Uterus (tissue), 4 donors: ENCODE measurements around the gene SPDEF. TPM values are rescaled to one million over a fixed set of nuclear protein-coding genes. Genes with fewer than 3 reads are reported as not detected.

ENCODE experiments used
- DNase-seq, 2 donors: peaks; one replicate each; pipeline ENCODE4 v3.0.0-alpha.2; 2019 to 2020
- H3K27ac ChIP-seq, 2 donors: fragments of 200-600 bp; sonication (generic); 1 replicate in 1 of 2; 2 replicates in 1 of 2; pipeline ENCODE4 v1.5.1; 2016 to 2018
- H3K27me3 ChIP-seq, 2 donors: fragments of 200-600 bp; sonication (generic); one replicate each; pipeline ENCODE4 v1.5.1; 2018 to 2019; ENCODE audit warnings: control low read depth in 1 of 2
- H3K36me3 ChIP-seq, 2 donors: fragments of 200-600 bp; sonication (generic); one replicate each; pipeline ENCODE4 v1.5.1; 2019; ENCODE audit warnings: control low read depth in 1 of 2
- H3K4me1 ChIP-seq, 2 donors: fragments of 200-600 bp; sonication (generic); one replicate each; pipeline ENCODE4 v1.5.1; 2018 to 2019; ENCODE audit warnings: control low read depth in 1 of 2
- H3K4me3 ChIP-seq, 2 donors: fragments of 200-600 bp; sonication (generic); 1 replicate in 1 of 2; 2 replicates in 1 of 2; pipeline ENCODE4 v1.5.1; 2018 to 2019; ENCODE audit warnings: mild to moderate bottlenecking in 1 of 2
- H3K9me3 ChIP-seq, 2 donors: fragments of 200-600 bp; sonication (generic); one replicate each; pipeline ENCODE4 v1.5.1; 2019; ENCODE audit warnings: control low read depth in 1 of 2
- CTCF ChIP-seq, 4 experiments: fragments of 200-600 bp in 2 of 4; fragments of 450-650 bp in 2 of 4; sonication (generic) in 2 of 4; IDR thresholded peaks; one replicate each; pipeline ENCODE4 v1.5.1; 2016 to 2019; ENCODE audit warnings: antibody characterized with exemption in 4 of 4, mild to moderate bottlenecking in 2 of 4, moderate library complexity in 1 of 4
- POLR2A ChIP-seq, 2 donors: fragments of 450-650 bp; IDR thresholded peaks; one replicate each; pipeline ENCODE4 v1.6.1; 2016; ENCODE audit warnings: antibody characterized with exemption in 2 of 2, mild to moderate bottlenecking in 1 of 2, moderate library complexity in 1 of 2
- intact Hi-C: fragments of 100-400 bp; cut with DNase I; formaldehyde crosslinking; loops from one replicate; pipeline ENCODE4 v1.15.1; 2023; ENCODE audit warnings: low total_unique reads
- total RNA-seq, 4 donors: library from RNA; depleted of rRNA in 3 of 4; stranded (reverse); fragments of >200 nt in 3 of 4; gene quantifications; one replicate each; pipeline versions ENCODE4 v1.1.0 to v1.2.4, GENCODE V29; 2014 to 2023
- donor health status: DM: yes; HTN: yes; CAD: no.

Gene SPDEF
- total RNA-seq, 4 donors from 2014 or later, result 0.52 to 1.5 TPM; not detected in 2

- intact Hi-C loops, result no loop called here
- no peaks in the 10 kb centered on the region for H3K27me3 ChIP-seq
- H3K4me3 ChIP-seq, result no peak overlapping the region
- TF ChIP-seq POLR2A (IDR thresholded peaks at IDR 0.05), result no peak
- TF ChIP-seq CTCF (IDR thresholded peaks at IDR 0.05), result no peak
- no peak for DNase-seq
- peaks cover 0 to 2% of the 10 kb centered on the region in 2 donors for H3K9me3 ChIP-seq
- H3K36me3 ChIP-seq, result no peaks in the 10 kb centered on the region
- H3K4me1 ChIP-seq, result no peaks in the 10 kb centered on the region
- H3K27ac ChIP-seq, result no peak overlapping the region
Observed at GRCh38 chr6:34496103-34496685, 59.9 kb downstream of the SPDEF start.

- H3K4me1 ChIP-seq, result no peaks in the 10 kb centered on the region
- no peaks in the 10 kb centered on the region for H3K36me3 ChIP-seq
- intact Hi-C loops, result no loop called here
- DNase-seq, result no peak
- TF ChIP-seq POLR2A (IDR thresholded peaks at IDR 0.05) (no peak), CTCF (IDR thresholded peaks at IDR 0.05) (no peak)
- no peaks in the 10 kb centered on the region for H3K27me3 ChIP-seq
- no peak overlapping the region for H3K4me3 ChIP-seq
- H3K9me3 ChIP-seq, result no peaks in the 10 kb centered on the region
- no peak overlapping the region for H3K27ac ChIP-seq
Observed at GRCh38 chr6:34494973-34495372, 61.2 kb downstream of the SPDEF start.

- Histone ChIP-seq H3K27ac (no peak overlapping the region), H3K9me3 (no peaks in the 10 kb centered on the region), H3K36me3 (no peaks in the 10 kb centered on the region), H3K4me3 (no peak overlapping the region), H3K4me1 (no peaks in the 10 kb centered on the region), H3K27me3 (no peaks in the 10 kb centered on the region)
- no peak for DNase-seq
- TF ChIP-seq CTCF (IDR thresholded peaks at IDR 0.05) (no peak), POLR2A (IDR thresholded peaks at IDR 0.05) (no peak)
- intact Hi-C loops, result no loop called here
Observed at GRCh38 chr6:34493344-34493743, 62.8 kb downstream of the SPDEF start.

- Histone ChIP-seq H3K9me3 (no peaks in the 10 kb centered on the region), H3K4me1 (no peaks in the 10 kb centered on the region), H3K27me3 (no peaks in the 10 kb centered on the region), H3K4me3 (peak overlapping the region; percentile 10 to 28), H3K27ac (peak overlapping the region; percentile 74), H3K36me3 (no peaks in the 10 kb centered on the region)
- intact Hi-C loops, result no loop called here
- TF ChIP-seq POLR2A (IDR thresholded peaks at IDR 0.05) (no peak), CTCF (IDR thresholded peaks at IDR 0.05) (no peak)
- peak; percentile 37 to 40 for DNase-seq
Observed at GRCh38 chr6:34491091-34491430, 65.1 kb downstream of the SPDEF start.

GRCh38 chr6:34490390-34491090 is 65.6 kb downstream of the SPDEF start:
- no peaks in the 10 kb centered on the region for H3K27me3 ChIP-seq
- TF ChIP-seq CTCF (IDR thresholded peaks at IDR 0.05) (no peak), POLR2A (IDR thresholded peaks at IDR 0.05) (no peak)
- peak overlapping the region; percentile 10 to 28 for H3K4me3 ChIP-seq
- H3K4me1 ChIP-seq, result no peaks in the 10 kb centered on the region
- no peaks in the 10 kb centered on the region for H3K36me3 ChIP-seq
- DNase-seq, result no peak
- no peaks in the 10 kb centered on the region for H3K9me3 ChIP-seq
- intact Hi-C loops, result no loop called here
- peak overlapping the region; percentile 74 for H3K27ac ChIP-seq
